DMS114 treated with DMSO at 0.1 percent for 48 hours (cell line): ENCODE results near the gene GRB10.

ENCODE experiments used
- DNase-seq: peaks from one replicate; lab custom pipeline; 2025; ENCODE audit not compliant: unreplicated experiment; lab: John Stamatoyannopoulos, UW

The GRB10 gene

DNA sequence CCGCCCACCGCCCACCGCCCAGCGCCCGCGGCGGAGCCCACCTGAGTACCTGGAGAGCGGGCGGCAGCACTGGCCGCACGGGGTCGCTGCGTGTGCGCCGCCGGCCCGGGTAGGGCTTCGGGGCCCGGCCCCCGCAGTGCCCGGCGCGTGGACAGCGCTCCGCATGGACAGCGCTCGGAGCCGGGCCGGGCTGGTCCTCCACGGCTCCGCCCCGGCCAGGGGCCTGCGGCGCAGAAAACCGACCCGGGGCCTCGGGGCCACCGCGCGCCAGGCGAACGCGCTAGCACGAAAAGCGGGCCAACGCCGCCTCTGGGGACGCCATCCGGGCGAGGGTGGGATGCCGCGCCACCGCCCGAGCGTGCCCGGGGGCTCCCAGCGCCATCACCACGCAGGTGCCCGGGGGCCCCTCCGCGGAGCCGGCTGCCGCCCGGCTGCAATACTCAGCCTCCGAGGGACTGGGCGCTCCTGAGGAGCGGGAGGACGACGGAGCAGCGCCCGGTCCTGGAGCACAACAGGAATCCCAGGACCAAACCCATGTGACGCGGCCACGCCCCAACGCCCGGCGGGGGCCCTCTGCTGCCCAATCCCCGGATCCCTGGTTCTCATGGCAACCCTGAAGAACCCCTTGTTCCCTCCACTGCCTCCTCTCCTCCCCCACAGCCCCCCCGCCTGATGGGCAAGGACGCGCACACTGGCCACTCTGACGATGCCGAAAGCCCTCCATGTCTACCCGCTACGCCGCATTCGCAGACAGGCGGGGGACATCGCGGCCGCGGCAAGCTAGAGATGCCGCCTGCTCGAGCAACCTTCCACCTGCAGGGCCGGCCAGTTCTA is at the start of gene GRB10:
Gene GRB10, minus strand, starts transcription at position 522 of the 834 bp plus-strand sequence. CDS start 50,574 bp downstream, outside the sequence.
- no peak for DNase-seq

DNA sequence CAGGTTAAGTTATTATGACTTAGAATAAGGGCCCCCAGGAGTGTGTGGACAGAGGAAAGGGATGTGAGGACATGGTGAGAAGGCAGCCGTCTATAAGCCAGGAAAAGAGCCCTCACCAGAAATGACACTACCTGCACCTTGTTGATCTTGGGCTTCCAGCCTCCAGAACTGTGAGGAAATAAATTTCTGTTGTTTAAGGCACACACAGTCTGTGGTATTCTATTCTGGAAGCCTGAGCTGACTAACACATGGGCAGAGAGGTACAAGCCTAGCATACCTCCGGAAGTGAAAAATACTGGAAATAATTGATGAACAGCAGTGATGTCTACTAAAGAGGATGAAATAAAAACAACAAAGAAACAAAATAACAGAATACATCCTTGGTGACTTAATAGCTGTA is 46.1 kb upstream of the GRB10 start:
- no peak for DNase-seq

DNA sequence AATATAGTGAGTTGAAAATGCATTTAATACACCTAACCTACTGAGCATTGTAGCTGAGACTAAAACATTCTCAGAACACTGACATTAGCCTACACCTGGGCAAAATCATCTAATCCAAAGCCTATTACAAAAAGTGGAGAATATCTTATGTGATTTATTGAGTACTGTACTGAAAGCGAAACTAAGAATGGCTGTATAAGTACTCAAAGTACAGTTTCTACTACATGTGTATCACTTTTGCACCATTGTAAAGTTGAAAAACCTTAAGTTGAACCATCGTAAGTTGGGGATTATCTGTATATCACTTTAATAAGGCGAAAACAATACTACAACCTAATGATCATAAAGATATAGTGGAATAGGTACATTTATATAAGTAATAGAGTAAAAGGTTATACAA is 45.4 kb upstream of the GRB10 start:
- DNase-seq, result no peak

DNA sequence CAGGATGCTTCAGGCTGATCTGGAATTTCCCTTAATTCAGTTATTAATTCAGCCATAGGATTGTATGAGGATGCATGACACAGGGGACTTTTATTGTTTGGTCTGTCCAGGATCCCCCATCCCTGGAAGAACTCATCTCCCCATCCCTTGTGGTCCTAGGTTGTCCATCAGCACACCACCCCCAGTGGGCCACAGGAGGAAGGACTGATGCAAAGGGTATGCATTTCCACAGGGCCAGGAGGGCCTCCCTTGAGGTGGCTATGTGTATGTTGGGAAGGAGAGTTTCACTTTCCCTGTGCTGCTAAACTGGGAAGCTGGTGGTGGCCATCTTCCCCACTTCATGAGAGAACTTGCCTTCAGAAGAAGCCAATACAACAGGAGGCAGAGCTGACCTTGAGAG is 44.6 kb upstream of the GRB10 start:
- no peak for DNase-seq

DNA sequence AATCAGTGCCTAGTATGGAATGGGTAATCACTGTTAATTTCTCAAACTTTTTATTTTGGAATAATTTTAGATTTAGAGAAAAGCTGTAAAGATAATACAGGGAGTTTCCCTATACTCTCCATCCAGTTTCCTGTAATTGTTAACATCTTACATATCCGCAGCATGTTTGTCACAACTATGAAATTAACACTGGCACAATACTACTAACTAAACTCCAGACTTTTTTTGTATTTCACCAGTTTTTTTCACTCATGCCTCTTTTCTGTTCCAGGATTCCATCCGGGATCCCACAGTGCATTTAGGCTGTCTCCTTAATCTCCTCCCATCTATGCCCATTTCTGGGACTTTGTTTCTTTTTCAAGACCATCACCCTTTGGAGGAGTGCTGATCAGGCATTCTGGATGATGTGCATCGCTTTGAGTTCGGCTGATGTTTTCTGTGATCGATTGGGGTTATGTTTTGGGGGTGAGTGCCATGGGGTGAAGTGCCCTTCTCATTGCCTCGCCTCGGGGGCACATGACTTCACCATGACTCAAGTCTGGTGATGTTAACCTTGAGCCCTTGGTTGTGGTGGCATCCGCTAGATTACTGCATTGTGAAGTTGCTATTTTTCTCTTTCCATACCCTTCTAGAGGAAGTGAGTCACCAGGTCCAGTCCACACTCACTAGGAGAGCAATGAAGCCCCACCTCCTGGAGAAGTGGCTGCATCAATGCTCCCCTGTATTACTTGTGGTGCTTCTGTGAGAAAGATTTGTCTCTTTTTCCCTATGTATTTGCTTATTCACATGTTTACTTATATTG is 43.9 kb upstream of the GRB10 start:
- DNase-seq, result no peak

DNA sequence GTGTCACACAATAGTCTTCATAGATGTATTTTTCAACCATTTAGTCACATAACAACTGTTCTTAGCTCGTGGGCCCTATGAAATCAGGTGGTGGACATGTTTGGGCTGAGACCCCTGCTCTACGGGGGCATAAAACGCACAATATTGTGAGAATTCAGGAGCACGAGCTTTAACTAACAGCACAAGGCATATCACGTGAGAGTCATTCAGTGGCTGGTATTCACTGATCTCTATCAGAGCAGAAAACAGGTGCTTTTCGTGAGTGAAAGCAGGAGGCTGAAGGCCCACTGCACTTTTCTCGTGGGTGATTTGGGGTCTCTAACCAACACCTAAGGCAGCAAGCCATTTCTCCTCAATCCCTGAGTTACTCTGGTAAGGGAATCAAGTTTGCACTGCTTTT is 42.8 kb upstream of the GRB10 start:
- DNase-seq, result no peak

DNA sequence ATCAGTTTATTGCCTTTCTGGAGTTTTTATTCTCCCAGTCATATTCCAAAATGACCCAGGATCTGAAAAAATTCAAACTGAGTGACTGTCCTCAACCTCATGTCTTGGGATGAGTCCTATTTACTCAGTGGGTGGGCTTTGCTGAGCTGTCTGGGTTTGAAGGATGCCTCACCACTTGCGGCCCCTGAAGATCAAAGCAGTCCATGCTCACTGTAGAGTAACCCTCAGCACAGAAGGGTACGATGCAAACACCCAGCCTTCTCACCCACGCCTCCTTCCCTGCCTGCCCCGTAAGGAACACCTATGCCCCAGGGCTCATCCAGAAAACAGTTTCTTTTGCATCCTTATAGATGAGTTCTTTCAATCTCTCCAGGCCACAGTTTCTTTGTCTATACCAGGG is 42.2 kb upstream of the GRB10 start:
- DNase-seq, result no peak

DNA sequence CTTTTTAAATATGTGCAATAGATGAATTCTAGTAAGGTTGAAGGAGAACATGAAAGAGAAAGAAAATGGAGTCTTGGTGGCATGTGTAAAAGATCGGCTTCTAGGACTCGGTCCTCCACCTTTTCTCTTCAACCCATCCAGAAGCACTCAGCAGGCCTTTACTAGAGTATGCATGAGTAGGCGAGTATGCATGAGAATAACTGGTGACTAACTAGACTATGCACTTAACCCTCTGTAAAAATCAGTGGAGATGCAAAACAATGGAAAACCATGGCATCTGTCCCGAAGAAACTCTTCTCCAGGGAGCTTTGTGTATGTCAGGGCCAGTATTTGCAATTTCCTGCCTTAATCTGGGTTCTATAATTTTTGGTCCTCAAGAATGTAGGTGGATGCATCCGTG is 40.0 kb upstream of the GRB10 start:
- no peak for DNase-seq

DNA sequence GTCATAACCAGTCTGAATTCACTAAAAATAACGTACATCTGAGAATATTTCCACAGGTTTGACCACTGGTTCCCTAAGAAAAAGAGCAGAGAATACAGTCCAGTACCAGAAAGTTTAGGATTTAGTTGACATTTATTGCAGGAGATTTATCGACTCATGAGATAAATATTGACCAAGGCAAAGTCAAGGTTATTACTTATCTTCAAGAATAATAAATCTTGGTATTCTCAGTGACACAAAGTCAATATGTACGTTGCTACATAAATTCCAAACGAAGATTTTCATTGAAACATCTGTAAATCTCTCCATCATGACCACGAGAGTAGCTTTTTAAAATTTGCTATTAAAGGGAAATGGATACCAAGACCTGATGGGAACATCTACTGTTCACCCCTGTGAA is 39.4 kb upstream of the GRB10 start:
- no peak for DNase-seq

DNA sequence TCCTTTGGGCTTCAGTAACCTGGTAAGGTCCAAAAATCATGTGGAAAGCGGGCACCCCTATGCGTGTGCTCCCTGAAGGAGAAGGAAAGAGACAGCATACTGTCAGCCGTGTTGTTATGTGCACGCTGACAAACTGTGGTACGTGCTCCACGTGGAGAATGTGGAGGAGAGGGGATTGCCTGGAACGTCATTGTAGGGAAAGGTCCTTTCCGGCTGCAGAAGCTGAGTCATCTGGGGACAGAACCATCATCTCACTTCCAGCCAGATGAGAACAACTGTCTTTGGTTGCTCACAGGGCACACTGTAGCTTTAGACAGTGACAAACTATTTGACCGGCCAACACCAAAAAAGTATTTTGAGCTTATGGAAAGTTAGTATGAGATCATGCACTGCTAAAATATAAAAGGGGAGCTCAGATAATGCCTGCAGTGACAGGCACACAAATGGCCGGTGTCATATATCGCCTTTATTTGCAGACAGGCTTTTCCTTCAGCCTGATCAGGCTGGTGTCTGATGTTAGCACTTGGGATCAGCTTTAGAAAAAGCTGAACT is 38.8 kb upstream of the GRB10 start:
- DNase-seq, result no peak

DNA sequence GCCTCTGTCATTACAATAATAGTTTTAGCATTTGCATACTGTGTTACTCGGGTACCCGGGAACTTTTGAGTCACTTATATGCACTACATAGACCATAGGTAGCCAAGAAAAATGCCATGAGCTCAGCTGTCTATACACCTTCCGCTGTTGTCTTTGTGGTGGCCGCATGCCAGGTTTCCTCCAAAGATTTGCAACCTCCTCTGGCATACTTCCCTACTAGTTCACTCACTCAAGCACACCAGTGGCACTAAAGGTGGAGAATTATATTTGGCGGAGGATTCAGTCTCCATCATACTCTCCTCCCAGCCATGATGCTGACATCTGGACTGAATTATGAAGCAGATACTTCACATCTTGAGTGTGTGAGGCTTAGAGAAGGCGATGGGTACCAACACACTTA is 35.6 kb upstream of the GRB10 start:
- DNase-seq, result no peak

DNA sequence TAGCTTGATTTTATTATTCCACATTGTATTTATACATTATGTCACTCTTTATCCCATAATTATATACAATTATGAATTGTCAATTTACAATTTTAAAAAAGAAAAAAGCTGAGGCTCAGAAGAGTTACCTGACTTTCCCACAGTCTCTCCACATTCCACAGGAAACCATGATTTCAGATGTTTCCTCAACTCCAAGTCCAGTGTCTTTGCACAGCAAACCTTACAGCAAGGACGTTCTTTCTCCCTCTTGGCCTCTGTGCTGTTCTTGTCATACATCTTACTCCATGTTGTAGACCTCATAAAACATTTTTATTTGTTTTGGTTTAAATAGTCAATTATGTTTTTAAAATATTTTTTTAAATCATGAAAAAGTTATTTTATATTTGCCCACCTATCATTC is 34.9 kb upstream of the GRB10 start:
- DNase-seq, result no peak

DNA sequence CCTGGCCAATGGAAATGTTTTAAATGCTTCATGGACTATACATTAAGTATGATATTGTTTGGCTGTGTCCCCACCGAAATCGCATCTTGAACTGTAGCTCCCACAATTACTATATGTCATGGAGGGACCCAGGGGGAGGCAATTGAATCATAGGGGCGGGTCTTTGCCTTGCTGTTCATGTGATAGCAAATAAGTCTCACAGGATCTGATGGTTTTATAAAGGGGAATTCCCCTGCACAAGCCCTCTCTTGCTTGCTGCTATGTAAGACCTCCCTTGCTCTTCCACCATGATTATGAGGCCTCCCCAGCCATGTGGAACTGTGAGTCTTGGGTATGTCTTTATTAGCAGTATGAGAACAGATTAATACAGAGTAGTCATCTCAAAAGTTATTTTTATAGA is 32.4 kb upstream of the GRB10 start:
- no peak for DNase-seq

DNA sequence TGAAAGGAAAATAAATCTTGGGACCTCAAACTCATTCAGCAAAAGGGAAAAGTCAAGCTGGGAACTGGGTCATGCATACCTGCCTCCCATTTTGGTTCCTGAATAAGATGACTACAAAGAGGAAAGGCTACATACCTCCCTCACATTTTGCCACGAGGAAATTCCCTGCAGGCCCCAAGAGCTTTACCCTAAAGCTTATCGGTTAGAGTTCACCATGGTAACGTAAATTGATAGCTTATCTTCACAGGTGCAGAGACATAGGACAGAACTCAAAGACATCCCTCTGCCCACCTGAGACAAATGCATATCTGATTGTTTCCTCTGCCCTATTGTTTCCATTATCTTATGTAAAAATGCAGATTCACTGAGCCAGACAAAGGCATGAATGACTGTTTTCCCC is 31.5 kb upstream of the GRB10 start:
- no peak for DNase-seq

DNA sequence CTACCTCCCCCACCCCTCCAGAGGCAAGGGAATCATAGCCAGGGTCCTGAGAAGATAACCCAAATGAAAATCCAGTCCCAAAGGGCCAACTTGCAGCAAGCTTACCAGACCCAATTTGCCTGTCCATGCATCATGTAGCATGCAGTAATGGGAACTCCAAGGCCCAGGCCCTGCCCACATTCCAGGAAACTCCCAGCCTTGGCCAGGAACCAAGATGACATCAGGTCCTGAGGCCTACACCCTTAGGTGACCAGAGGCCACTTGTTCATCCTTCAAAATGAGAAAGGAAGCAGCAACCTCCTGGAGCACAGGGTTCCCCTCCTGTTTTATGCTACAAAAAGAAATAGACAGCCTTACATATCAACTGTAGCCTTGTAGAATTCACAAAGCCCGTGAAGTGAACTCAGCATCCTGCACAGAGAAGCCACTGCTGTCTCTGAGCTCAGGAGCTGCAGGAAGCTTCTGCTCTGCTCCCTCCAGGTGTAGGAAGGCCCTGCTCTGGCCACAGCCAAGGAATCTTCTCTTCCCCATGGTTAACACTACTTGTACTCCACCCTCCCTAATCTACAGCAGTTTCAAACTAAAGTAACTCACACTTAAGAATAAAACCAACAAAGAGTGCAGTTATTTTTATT is 30.3 kb upstream of the GRB10 start:
- DNase-seq, result no peak

DNA sequence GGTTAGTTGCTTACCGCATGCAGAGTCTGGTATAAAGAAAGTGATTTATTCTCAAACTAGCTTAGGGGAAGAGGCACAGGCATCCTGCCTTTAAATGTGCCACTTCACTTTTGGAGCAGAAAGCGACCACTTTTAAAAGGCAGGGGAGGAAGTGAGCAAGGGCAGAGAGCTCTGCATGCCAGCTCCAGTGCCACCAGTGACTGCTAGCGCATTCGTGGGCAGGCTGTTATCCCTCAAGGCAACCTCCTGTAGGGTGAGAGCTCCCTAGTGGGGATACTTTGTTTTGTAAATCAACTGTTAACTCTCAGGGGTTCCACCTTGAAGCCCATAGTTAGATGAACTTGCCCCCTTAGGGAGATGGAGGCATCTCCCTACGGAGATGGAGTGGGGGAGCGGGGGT is 29.4 kb upstream of the GRB10 start:
- no peak for DNase-seq

DNA sequence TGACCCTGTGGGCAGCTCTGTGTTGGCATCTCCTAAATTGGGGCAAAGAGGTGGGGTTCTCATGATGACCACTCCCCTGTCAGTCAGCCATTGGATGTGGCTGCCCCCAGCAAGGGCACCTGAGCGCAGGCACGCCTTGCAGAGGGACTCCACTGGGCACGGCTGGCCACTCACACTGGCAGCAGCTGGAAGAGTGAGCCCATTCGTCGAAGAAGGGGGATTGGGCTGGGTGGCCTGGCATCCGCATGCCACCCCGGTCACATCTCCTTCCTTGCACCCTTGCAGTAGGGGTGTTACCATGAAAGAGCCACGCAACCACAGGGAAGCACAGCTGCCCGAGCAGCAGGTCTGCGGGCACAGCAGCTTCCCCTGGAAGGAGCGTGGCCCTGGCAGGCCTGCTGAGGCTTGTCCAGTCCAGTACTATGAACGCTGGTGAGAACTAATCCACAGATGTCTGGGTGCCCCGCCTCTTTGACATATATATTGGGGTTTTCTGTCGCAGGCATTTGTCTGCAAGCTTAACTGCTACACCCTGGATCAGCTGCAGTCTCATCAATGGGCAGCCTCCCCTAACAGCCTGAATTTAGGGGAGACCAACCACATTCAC is 25.7 kb upstream of the GRB10 start:
- DNase-seq, result no peak

DNA sequence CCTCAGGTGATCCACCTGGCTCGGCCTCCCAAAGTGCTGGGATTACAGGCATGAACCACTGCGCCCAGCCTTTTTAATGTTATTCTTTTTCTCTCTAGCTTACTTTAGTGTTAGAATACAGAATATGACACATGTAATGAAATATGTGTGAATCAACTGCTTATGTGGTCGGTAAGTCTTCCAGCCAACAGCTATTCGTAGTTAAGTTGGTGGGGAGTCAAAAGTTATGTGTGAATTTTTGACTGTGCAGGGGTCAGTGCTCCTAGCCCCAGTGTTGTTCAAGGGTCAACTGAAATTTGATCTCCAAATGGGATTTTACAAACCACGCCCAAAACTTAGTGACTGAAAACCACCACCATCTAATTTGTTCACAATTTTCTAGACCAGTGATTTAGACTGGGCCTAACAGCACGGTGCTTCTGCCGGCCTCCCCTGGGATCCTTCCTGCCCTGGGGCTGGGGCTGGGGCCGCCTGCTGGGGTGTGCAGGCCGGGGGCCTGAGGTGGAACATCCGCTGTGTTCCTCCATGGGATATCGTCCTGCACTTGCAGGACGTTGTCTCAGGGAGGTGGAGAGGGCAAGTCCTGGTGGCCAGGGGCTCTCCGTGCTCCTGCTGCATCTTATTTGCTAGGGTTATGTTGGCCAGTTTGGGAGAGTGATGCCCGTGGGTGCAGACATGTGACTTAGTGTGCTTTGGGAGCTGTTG is 24.5 kb upstream of the GRB10 start:
- DNase-seq, result no peak

DNA sequence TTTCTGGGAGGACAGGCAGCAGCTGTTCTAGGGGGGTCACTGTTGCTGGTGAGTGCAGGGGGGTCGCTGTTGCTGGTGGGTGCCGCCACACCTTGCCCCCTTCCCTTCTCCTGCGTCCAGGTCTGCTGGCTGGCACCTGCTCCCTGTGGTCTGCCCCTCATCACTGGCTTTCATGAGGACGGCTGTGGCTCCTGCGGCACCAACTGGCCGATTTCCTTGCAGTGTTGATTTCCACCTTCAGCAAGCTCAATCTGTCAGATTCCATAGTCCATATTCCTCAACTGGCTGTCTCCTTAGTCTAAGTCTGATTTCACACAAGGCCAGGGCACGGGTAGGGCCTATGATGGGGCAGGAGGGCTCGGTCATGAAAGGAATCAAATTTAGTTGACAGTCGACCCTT is 23.4 kb upstream of the GRB10 start:
- no peak for DNase-seq

DNA sequence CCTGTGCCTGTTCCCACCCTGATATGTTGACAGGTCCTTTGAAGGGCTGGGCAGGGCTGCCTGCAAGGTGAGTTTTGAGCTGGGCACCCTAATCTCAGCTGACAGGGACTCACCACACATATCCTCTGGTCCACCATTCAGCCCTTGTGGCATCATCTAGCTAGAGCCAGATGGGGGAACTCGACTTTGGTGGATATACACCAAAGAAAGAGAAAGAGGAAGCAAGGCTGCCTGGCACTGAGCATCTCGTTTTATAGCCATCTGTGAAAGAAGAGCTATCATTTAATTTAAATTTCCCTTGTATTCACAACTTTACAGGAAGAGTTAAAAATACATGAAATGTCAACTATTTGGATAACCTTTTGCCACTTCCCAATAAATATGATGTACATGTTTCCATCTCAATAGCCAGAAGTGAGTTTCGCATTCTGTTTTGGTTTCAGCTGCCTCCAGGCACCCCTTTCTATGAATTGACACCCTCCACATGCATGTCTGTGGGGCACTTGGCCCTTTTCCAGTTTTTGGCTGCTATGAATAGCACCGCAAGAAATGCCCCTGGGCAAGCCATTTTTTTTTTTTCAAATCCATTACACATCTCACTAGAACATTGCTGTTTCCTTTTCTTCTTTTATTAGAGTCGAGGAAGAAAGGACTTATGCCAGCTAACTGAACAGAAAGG is 22.9 kb upstream of the GRB10 start:
- no peak for DNase-seq
